GM12891 (cell line): ENCODE results near the gene ZNF511.

ENCODE experiments used
- DNase-seq: peaks from one replicate; pipeline ENCODE4 v3.0.0; 2011; ENCODE audit warnings: low spot score; ENCODE audit not compliant: insufficient read length
- FAIRE-seq: peaks from 2 replicates; lab custom pipeline; 2011; peaks lifted over from hg19 to GRCh38; lab: Jason Lieb, UNC
- PAX5 ChIP-seq: IDR thresholded peaks from 2 replicates; pipeline ENCODE4 v1.6.1; 2011; ENCODE audit warnings: low read length, moderate library complexity, mild to moderate bottlenecking; ENCODE audit not compliant: insufficient read depth, severe bottlenecking
- POLR2A ChIP-seq: IDR thresholded peaks from 2 replicates; pipeline ENCODE4 v1.6.1; 2011; ENCODE audit warnings: low read depth, low read length, control low read depth
- POLR2AphosphoS5 ChIP-seq: IDR thresholded peaks from 2 replicates; pipeline ENCODE4 v1.6.1; 2011; ENCODE audit warnings: low read depth, low read length, control low read depth
- POU2F2 ChIP-seq: IDR thresholded peaks from 2 replicates; pipeline ENCODE4 v1.6.1; 2011; ENCODE audit warnings: low read depth, mild to moderate bottlenecking, control low read depth, low read length, moderate library complexity
- SPI1 ChIP-seq: IDR thresholded peaks from 2 replicates; pipeline ENCODE4 v1.6.1; 2011; ENCODE audit warnings: low read depth, low read length, control low read depth
- TAF1 ChIP-seq: IDR thresholded peaks from 2 replicates; pipeline ENCODE4 v1.6.1; 2011; ENCODE audit warnings: low read depth, low read length, control low read depth

ZNF511 gene

GRCh38 chr10:133350283-133350949 is 41.7 kb downstream of the ZNF511 start:
- FAIRE-seq (no peak), DNase-seq (no peak)
- no peak for TF ChIP-seq TAF1
- no peak for TF ChIP-seq PAX5

- DNase-seq (no peak), FAIRE-seq (no peak)
- TF ChIP-seq POLR2AphosphoS5 (no peak), SPI1 (no peak), TAF1 (no peak), PAX5 (no peak), POU2F2 (no peak), POLR2A (no peak)
Measured at GRCh38 chr10:133350950-133351329, 42.2 kb downstream of the ZNF511 start.

- DNase-seq (no peak), FAIRE-seq (no peak)
- TF ChIP-seq PAX5 (no peak), POLR2AphosphoS5 (no peak), TAF1 (no peak), POU2F2 (no peak), POLR2A (no peak), SPI1 (no peak)
Measured at GRCh38 chr10:133351408-133352318, 42.9 kb downstream of the ZNF511 start.

DNA sequence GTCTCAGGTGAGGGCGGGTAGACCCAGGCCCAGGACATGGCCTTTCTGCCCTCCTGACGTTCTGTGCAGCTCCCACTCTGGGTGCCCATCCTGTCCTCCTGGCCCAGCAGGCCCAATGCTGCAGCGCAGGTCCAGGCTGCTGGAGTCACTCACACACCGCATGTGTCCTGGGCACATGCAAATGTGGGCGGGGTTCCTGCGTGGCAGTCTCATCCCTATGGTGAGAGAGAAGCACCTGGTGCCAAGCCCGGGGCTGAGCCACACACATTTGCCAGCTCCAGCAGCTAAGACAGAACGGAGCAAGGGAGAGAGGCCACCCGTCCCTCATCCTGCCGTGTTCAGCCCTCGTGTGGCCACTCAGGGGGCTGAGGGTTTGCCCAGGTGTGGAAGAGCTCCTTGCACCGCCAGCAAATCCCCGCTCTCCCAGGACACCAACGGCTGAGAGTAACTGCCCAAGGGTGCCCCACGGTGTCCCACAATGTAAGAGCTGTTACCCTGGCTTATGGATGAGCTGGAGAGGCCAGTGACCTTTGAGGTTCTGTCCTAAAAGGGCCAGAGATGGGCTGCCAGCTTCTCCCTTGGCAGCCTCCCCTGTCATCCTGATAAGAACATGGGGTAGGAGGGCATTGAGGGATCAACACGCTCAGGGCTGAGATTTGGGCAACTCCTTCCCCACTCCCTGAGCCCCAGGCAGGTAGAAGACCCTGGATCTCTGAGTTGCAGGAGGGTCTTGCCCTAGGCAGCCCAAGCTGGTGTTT is 44.7 kb downstream of the ZNF511 start:
- DNase-seq (no peak), FAIRE-seq (no peak)
- no peak for TF ChIP-seq POU2F2
- no peak for TF ChIP-seq PAX5
- no peak for TF ChIP-seq SPI1
- TF ChIP-seq POLR2A = no peak
- TF ChIP-seq TAF1 = no peak
- TF ChIP-seq POLR2AphosphoS5 = no peak

DNA sequence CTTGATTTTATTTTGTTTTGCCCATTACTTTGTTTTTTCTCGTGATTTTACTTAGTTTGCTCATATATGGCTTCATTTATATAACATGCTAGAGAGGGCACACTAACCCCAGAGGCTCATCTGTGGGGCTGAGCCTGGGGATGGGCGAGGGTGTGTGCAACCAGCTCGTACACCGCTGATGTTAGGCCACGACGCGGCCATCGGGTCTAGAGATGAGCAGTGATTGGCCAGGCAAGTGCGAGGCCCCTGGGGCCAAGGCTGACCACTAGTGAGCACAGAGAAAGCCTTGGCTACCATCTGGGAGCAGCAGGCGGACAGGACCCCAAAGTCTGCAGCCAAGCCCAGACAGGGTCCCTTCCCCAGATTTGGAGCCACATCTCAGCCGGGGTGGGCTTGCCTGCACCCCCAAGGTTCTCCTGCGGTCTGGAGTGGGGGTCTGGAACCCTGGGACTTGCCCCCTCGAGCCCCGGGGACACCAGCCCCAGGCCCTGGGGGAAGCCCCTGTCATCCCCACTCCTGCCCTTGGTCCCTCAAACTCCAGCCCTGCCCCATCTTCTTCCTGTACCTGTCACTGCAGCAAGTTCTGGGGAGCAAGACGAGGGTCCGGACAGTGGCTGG is 45.4 kb downstream of the ZNF511 start:
- FAIRE-seq = no peak
- DNase-seq = no peak
- TF ChIP-seq PAX5 = no peak

DNA sequence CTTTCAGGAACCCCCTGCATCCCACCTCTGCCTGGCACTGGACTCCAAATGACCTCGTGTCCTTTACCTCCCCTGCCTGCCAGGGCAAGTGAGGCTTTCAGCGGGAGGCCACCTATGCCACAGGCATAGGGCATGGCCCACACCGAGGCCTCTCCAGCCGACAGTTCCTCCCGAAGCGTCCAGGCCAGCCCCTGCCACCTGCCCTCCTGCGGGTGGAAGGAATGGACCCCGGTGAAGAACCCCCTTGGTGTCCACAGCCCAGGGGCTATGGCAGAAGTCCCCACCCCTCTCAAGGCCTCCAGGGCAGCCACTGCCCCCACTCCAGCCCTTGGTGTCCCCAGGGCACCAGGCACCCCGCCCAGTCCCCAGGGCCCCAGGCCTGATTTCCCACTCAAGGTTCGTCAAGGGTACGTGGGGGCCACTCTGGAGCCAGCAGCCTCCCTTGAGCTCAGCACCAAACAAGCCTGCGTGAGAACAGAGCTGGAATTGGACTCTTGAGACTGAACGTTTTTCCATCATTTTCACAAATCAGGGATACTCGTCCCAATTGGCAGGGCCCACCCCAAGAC is 46.0 kb downstream of the ZNF511 start:
- no peak for DNase-seq
- FAIRE-seq = no peak
- TF ChIP-seq POLR2AphosphoS5 (no peak), POLR2A (no peak), TAF1 (no peak), PAX5 (no peak), SPI1 (no peak), POU2F2 (no peak)

GRCh38 chr10:133355266-133355665 is 46.6 kb downstream of the ZNF511 start:
- TF ChIP-seq SPI1 (no peak), POLR2A (no peak), TAF1 (no peak), PAX5 (no peak), POU2F2 (no peak), POLR2AphosphoS5 (no peak)
- FAIRE-seq = no peak

DNA sequence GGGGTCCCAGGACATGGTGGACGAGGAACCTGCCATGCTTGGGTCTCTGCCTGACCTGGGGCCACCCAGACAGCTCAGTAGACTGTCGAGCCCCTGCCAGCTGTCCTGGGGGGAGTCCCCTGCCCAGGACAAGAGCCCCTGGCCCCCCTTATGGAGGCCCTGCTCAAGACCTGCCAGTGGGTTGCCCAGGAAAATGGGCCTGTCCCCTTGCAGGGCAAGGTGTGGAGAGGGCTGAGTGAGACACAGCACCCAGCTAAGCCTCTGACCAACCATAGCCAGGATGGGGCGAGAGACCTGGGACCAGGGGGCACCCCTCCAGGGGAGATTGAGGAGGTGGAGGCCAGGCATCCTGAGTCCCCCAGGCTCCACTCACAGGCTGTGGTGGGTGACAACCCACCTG is 47.3 kb downstream of the ZNF511 start:
- DNase-seq (no peak), FAIRE-seq (no peak)
- TF ChIP-seq PAX5 = no peak
- TF ChIP-seq SPI1 = no peak
- TF ChIP-seq POLR2A = no peak
- no peak for TF ChIP-seq POLR2AphosphoS5
- TF ChIP-seq TAF1 = no peak
- TF ChIP-seq POU2F2 = no peak

More at GRCh38 chr10:133355266-133355665, 46.6 kb downstream of the ZNF511 start:
- no peak for DNase-seq
